Measurements from ENCODE around the gene GALNT14. TPM values are rescaled to one million over a fixed set of nuclear protein-coding genes. Genes with fewer than 3 reads are reported as not detected.

Gene GALNT14
- total and polyA plus RNA-seq, 2 of the 8 experiments (the other 6 are each of a cell fraction or from before 2014, with no cell fraction given) = 13.0 to 13.7 TPM

GRCh38 chr2:30959653-30960052 is 178.6 kb downstream of the GALNT14 start:
- no peak overlapping the region for H4K5ac ChIP-seq (ENCODE audit: insufficient read length, low read depth, low read length)
- ChIA-PET POLR2A (ENCODE audit: partially characterized antibody) (interaction anchor here (0.6 kb wide), 1 partner anchor 88 kb away, joined by 3 read pairs; no protein-coding TSS in a partner anchor), CTCF (ENCODE audit: partially characterized antibody) (interaction anchor here (0.6 to 3.4 kb wide), 9 partner anchors 10 to 248 kb away, joined by 3 to 9 read pairs (median 3); no protein-coding TSS in a partner anchor)
- no peak overlapping the region for H3K56ac ChIP-seq (replicated peaks; ENCODE audit: insufficient read length, low read depth, low read length)
- H2BK12ac ChIP-seq (ENCODE audit: low read depth, low read length) = no peak overlapping the region
- no peak overlapping the region; the same call in 1 of the 2 replicates for H4K8ac ChIP-seq (ENCODE audit: extremely low read depth, insufficient read depth, low read length)
- H2AK5ac ChIP-seq (ENCODE audit: low read depth, low read length) = no peak overlapping the region
- no peaks in the 10 kb centered on the region; a peak in 1 of 7 replicates for H3K4me1 ChIP-seq (replicated peaks in 1 of 4; ENCODE audit: control insufficient read depth in 3 of 4, insufficient read depth in 4 of 4, low read length in 3 of 4)
- H3K36me3 ChIP-seq (ENCODE audit: control insufficient read depth in 2 of 4, insufficient read depth in 4 of 4, low read length in 3 of 4) = no peaks in the 10 kb centered on the region
- FAIRE-seq (no peak), DNase-seq (ENCODE audit: low read depth in 1 of 2, low spot score in 2 of 2) (no peak)
- H2BK15ac ChIP-seq (ENCODE audit: low read length) = no peak overlapping the region
- H3K4me3 ChIP-seq (ENCODE audit: extremely low read depth in 1 of 4, insufficient read depth in 2 of 4, low read depth in 3 of 4, low read length in 4 of 4) = no peak overlapping the region
- no peaks in the 10 kb centered on the region for H4K20me1 ChIP-seq (replicated peaks in 1 of 2; ENCODE audit: control insufficient read depth in 1 of 2, insufficient read depth in 2 of 2, low read length in 2 of 2)
- no peak overlapping the region for H2AFZ ChIP-seq (ENCODE audit: low read length)
- no peak overlapping the region for H3K14ac ChIP-seq (ENCODE audit: insufficient read length)
- H3K79me1 ChIP-seq (ENCODE audit: low read depth, low read length) = no peaks in the 10 kb centered on the region
- no peak overlapping the region for H3K18ac ChIP-seq (ENCODE audit: extremely low read depth, low read length)
- H4K91ac ChIP-seq (replicated peaks; ENCODE audit: insufficient read length, low read length) = no peak overlapping the region
- no peak overlapping the region for H2BK120ac ChIP-seq (replicated peaks; ENCODE audit: low read depth, low read length)
- H3K27me3 ChIP-seq (replicated peaks in 1 of 4; ENCODE audit: control insufficient read depth in 3 of 4, extremely low read depth in 1 of 4, insufficient read depth in 3 of 4, low read length in 3 of 4) = no peaks in the 10 kb centered on the region
- H3K27ac ChIP-seq (ENCODE audit: low read depth, low read length) = no peak overlapping the region
- no peak overlapping the region for H2BK5ac ChIP-seq (ENCODE audit: low read depth, low read length)
- H3K9ac ChIP-seq (replicated peaks in 1 of 4; ENCODE audit: extremely low read depth in 1 of 4, low read depth in 3 of 4, low read length in 3 of 4) = no peak overlapping the region
- H3K23ac ChIP-seq (ENCODE audit: insufficient read length) = no peak overlapping the region
- H2BK20ac ChIP-seq (ENCODE audit: low read length) = no peak overlapping the region
- H3K4me2 ChIP-seq (ENCODE audit: insufficient read depth in 1 of 2, low read depth in 2 of 2, low read length in 2 of 2) = no peak overlapping the region
- no peaks in the 10 kb centered on the region for H3K79me2 ChIP-seq (ENCODE audit: control insufficient read depth in 1 of 2, insufficient read depth in 2 of 2, low read length in 2 of 2)
- WGBS, 2 experiments (ENCODE audit: extremely low coverage in 1 of 2, insufficient coverage in 1 of 2, insufficient read length in 1 of 2, insufficient replicate concordance in 2 of 2, low coverage in 1 of 2, low lambda C conversion rate in 2 of 2, missing lambda C conversion rate in 1 of 2) = 77% methylated on average over 3 of the region's 3 CpGs; no CpG with 5 or more reads in 1 of the 2 experiments
- no peaks in the 10 kb centered on the region for H3K9me3 ChIP-seq (ENCODE audit: insufficient read depth in 2 of 2, low read depth in 1 of 2, low read length in 1 of 2)
- no peaks in the 10 kb centered on the region for H3K23me2 ChIP-seq (ENCODE audit: low read depth, low read length)
- H3K4ac ChIP-seq (replicated peaks; ENCODE audit: insufficient read length, low read depth, low read length) = no peak overlapping the region
- TF ChIP-seq TCF12 (IDR thresholded peaks at IDR 0.05; ENCODE audit: low read depth, low read length) (no peak), CREB1 (IDR thresholded peaks at IDR 0.05) (no peak), KDM1A (IDR thresholded peaks at IDR 0.05; ENCODE audit: borderline replicate concordance, low read length) (no peak), RBBP5 (IDR thresholded peaks at IDR 0.05; ENCODE audit: borderline replicate concordance, low read depth, low read length) (no peak), NANOG (IDR thresholded peaks at IDR 0.05; ENCODE audit: insufficient read depth, low read depth, low read length, poor library complexity, severe bottlenecking) (no peak), TBP (IDR thresholded peaks at IDR 0.05; ENCODE audit: low read depth, low read length) (no peak), EP300 (IDR thresholded peaks at IDR 0.05; ENCODE audit: borderline replicate concordance in 1 of 2, low read depth in 2 of 2, low read length in 2 of 2) (no peak)
- TF ChIP-seq, protein P1, sequence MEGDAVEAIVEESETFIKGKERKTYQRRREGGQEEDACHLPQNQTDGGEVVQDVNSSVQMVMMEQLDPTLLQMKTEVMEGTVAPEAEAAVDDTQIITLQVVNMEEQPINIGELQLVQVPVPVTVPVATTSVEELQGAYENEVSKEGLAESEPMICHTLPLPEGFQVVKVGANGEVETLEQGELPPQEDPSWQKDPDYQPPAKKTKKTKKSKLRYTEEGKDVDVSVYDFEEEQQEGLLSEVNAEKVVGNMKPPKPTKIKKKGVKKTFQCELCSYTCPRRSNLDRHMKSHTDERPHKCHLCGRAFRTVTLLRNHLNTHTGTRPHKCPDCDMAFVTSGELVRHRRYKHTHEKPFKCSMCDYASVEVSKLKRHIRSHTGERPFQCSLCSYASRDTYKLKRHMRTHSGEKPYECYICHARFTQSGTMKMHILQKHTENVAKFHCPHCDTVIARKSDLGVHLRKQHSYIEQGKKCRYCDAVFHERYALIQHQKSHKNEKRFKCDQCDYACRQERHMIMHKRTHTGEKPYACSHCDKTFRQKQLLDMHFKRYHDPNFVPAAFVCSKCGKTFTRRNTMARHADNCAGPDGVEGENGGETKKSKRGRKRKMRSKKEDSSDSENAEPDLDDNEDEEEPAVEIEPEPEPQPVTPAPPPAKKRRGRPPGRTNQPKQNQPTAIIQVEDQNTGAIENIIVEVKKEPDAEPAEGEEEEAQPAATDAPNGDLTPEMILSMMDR (IDR thresholded peaks at IDR 0.05; ENCODE audit: control extremely low read depth in 1 of 3, insufficient read depth in 1 of 3, low read depth in 1 of 3, low read length in 3 of 3) = no peak
- TF ChIP-seq, protein P2, sequence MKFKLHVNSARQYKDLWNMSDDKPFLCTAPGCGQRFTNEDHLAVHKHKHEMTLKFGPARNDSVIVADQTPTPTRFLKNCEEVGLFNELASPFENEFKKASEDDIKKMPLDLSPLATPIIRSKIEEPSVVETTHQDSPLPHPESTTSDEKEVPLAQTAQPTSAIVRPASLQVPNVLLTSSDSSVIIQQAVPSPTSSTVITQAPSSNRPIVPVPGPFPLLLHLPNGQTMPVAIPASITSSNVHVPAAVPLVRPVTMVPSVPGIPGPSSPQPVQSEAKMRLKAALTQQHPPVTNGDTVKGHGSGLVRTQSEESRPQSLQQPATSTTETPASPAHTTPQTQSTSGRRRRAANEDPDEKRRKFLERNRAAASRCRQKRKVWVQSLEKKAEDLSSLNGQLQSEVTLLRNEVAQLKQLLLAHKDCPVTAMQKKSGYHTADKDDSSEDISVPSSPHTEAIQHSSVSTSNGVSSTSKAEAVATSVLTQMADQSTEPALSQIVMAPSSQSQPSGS (IDR thresholded peaks at IDR 0.05; ENCODE audit: low read length) = no peak

Measured in H1 (cell line).